Neural cell (in vitro differentiated cells): Measurements from ENCODE around the gene DLGAP4. TPM values are rescaled to one million over a fixed set of nuclear protein-coding genes. Genes with fewer than 3 reads are reported as not detected.

Experiments
- H2AFZ ChIP-seq: fragments of 200-600, 300-800 bp; sonication (generic), shearing (Covaris generic); 2 replicates; pipeline ENCODE4 v1.6.0; 2014; ENCODE audit warnings: low read depth, mild to moderate bottlenecking, antibody characterized with exemption, low read length, moderate library complexity
- H3F3A ChIP-seq: fragments of 200-600 bp; shearing (Covaris generic); 2 replicates; pipeline ENCODE4 v1.6.1; 2016; ENCODE audit warnings: mild to moderate bottlenecking, moderate library complexity, mixed read lengths, antibody characterized with exemption, low read length; ENCODE audit not compliant: insufficient read depth, poor library complexity, severe bottlenecking
- H3K27ac ChIP-seq: fragments of 200-600, 300-800 bp; sonication (generic), shearing (Covaris generic); 2 replicates; pipeline ENCODE4 v1.5.1; 2014; ENCODE audit warnings: mild to moderate bottlenecking, low read length, moderate library complexity
- H3K27me3 ChIP-seq: fragments of 300-800, 200-600 bp; sonication (generic), shearing (Covaris generic); 2 replicates; pipeline ENCODE4 v1.6.0; 2014; ENCODE audit warnings: mild to moderate bottlenecking, low read depth, low read length, moderate library complexity; ENCODE audit not compliant: insufficient read depth
- H3K36me3 ChIP-seq: fragments of 300-800, 200-600 bp; sonication (generic), shearing (Covaris generic); 2 replicates; pipeline ENCODE4 v1.5.1; 2014; ENCODE audit warnings: mild to moderate bottlenecking, antibody characterized with exemption, low read length, moderate library complexity; ENCODE audit not compliant: insufficient read depth
- H3K4me2 ChIP-seq: fragments of 300-800, 200-600 bp; sonication (generic), shearing (Covaris generic); 2 replicates; pipeline ENCODE4 v1.6.0; 2014; ENCODE audit warnings: mild to moderate bottlenecking, low read length
- H3K4me3 ChIP-seq: fragments of 300-800, 200-600 bp; sonication (generic), shearing (Covaris generic); 2 replicates; pipeline ENCODE4 v1.5.1; 2014; ENCODE audit warnings: mild to moderate bottlenecking, low read length, moderate library complexity
- H3K79me2 ChIP-seq: fragments of 200-600 bp; shearing (Covaris generic); replicated peaks from 2 replicates; pipeline ENCODE4 v1.6.0; 2014; ENCODE audit warnings: mild to moderate bottlenecking, low read length, moderate library complexity; ENCODE audit not compliant: insufficient read depth
- H3K9ac ChIP-seq: fragments of 300-800, 200-600 bp; sonication (generic), shearing (Covaris generic); 2 replicates; pipeline ENCODE4 v1.6.1; 2016; ENCODE audit warnings: mild to moderate bottlenecking, low read length, mixed read lengths
- H3K9me2 ChIP-seq: fragments of 200-600 bp; shearing (Covaris generic); 2 replicates; pipeline ENCODE4 v1.6.1; 2016; ENCODE audit warnings: mild to moderate bottlenecking, low read length, mixed read lengths; ENCODE audit not compliant: insufficient read depth
- H3K9me3 ChIP-seq: fragments of 200-600, 300-800 bp; sonication (generic), shearing (Covaris generic); 2 replicates; pipeline ENCODE4 v1.6.1; 2016; ENCODE audit warnings: mild to moderate bottlenecking, mixed run types, low read length, moderate library complexity, mixed read lengths
- H4K20me1 ChIP-seq: fragments of 200-600 bp; shearing (Covaris generic); 2 replicates; pipeline ENCODE4 v1.6.1; 2016; ENCODE audit warnings: mild to moderate bottlenecking, mixed run types; ENCODE audit not compliant: insufficient read depth
- EP300 ChIP-seq: fragments of 450-650 bp; conservative IDR thresholded peaks from 2 replicates; pipeline ENCODE4 v1.6.1; 2014; ENCODE audit warnings: antibody characterized with exemption, mild to moderate bottlenecking, moderate library complexity; ENCODE audit not compliant: poor library complexity, severe bottlenecking
- EZH2 ChIP-seq: fragments of 200-600, 300-800 bp; shearing (Covaris generic), sonication (generic); IDR thresholded peaks from 2 replicates; pipeline ENCODE4 v1.6.1; 2014; ENCODE audit warnings: antibody characterized with exemption, low read length, borderline replicate concordance, mild to moderate bottlenecking; ENCODE audit not compliant: insufficient read depth, poor library complexity, severe bottlenecking
- MXI1 ChIP-seq: fragments of 450-650 bp; conservative IDR thresholded peaks from 2 replicates; pipeline ENCODE4 v1.6.1; 2014; ENCODE audit warnings: antibody characterized with exemption, mild to moderate bottlenecking; ENCODE audit not compliant: poor library complexity, severe bottlenecking
- POLR2AphosphoS5 ChIP-seq: IDR thresholded peaks from 2 replicates; pipeline ENCODE4 v1.6.1; 2012
- RAD21 ChIP-seq: fragments of 450-650 bp; conservative IDR thresholded peaks from 2 replicates; pipeline ENCODE4 v1.6.1; 2014; ENCODE audit warnings: antibody characterized with exemption, mild to moderate bottlenecking, moderate library complexity
- SMC3 ChIP-seq: fragments of 450-650 bp; conservative IDR thresholded peaks from 2 replicates; pipeline ENCODE4 v1.6.1; 2014; ENCODE audit warnings: antibody characterized with exemption, mild to moderate bottlenecking, moderate library complexity; ENCODE audit not compliant: poor library complexity
- TAF1 ChIP-seq: IDR thresholded peaks from 2 replicates; pipeline ENCODE4 v1.6.1; 2012; ENCODE audit warnings: low read depth
- polyA plus RNA-seq: library from polyadenylated mRNA; depleted of rRNA; stranded (reverse); fragments of >200 nt; gene quantifications from 2 replicates; pipeline ENCODE4 v1.2.3, GENCODE V29; 2014
- TF ChIP-seq, protein P1 (sequence below): IDR thresholded peaks from 2 replicates; pipeline ENCODE4 v1.6.1; 2012; ENCODE audit warnings: borderline replicate concordance
- TF ChIP-seq, protein P2 (sequence below): fragments of 450-650 bp; IDR thresholded peaks from 2 replicates; pipeline ENCODE4 v1.5.1; 2014; ENCODE audit warnings: antibody characterized with exemption, mild to moderate bottlenecking, moderate library complexity; ENCODE audit not compliant: poor library complexity, severe bottlenecking

The DLGAP4 gene
- polyA plus RNA-seq, 1 donor from 2014 or later: 31.2 TPM

DNA sequence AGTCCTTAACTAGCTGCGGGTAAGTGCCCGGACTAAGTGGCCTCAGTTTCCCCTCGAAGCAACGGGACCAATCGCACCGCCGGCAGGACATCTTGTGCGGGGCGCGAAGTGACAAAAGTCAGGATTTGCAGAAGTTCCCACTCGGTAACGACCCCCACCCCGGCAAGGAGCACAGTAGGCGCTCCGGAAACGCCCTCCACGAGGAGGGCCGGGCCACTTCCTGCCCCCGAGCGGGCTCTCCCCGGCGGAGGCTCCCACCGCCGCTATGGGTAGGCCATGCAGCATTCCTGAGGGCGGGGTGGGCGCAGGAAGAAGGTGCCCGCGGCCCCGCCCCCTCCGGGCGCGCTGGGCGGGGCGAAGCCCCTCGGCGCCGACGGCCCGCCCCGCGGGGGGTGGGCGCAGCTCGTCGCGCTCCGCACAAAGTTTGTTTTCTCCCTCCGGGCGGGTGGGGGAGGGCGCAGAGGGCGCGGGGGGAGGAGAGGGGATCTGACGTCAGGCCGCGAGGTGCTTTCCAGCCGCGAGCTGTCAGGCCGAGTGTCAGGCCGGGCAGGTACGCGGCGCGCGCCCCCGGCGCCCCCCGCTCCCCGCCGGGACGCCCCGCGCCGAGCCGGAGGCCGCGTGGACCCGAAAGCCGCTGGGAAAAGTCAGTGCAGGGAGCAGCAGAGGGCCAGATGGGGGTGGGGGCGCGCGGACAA lies 267.1 kb downstream of the DLGAP4 start, which contains the start of gene TGIF2:
TSS of gene TGIF2 (plus strand) at position 495 of the 695 bp plus-strand sequence. CDS start 5,178 bp downstream, outside the sequence.
- H3K4me3 ChIP-seq: peak within 1 kb of the TSS; percentile 70
- peak within 1 kb of the TSS; percentile 46 for H3K9ac ChIP-seq
- H4K20me1 ChIP-seq: no peaks in the 10 kb centered on the region
- no peaks in the 10 kb centered on the region for H3K9me3 ChIP-seq
- H3K27ac ChIP-seq: no peak within 1 kb of the TSS
- H2AFZ ChIP-seq: no peak within 1 kb of the TSS
- H3K9me2 ChIP-seq: no peaks in the 10 kb centered on the region
- peaks cover 22% of the 10 kb centered on the region for H3K27me3 ChIP-seq
- H3F3A ChIP-seq: no peaks in the 10 kb centered on the region
- no peaks in the 10 kb centered on the region for H3K36me3 ChIP-seq
- H3K4me2 ChIP-seq: peak within 1 kb of the TSS; percentile 39
- peaks cover 24% of the 10 kb centered on the region for H3K79me2 ChIP-seq
- TF ChIP-seq MXI1 (no peak), EP300 (no peak), TAF1 (no peak), EZH2 (no peak), SMC3 (no peak), POLR2AphosphoS5 (no peak), RAD21 (no peak)
- TF ChIP-seq, protein P1, sequence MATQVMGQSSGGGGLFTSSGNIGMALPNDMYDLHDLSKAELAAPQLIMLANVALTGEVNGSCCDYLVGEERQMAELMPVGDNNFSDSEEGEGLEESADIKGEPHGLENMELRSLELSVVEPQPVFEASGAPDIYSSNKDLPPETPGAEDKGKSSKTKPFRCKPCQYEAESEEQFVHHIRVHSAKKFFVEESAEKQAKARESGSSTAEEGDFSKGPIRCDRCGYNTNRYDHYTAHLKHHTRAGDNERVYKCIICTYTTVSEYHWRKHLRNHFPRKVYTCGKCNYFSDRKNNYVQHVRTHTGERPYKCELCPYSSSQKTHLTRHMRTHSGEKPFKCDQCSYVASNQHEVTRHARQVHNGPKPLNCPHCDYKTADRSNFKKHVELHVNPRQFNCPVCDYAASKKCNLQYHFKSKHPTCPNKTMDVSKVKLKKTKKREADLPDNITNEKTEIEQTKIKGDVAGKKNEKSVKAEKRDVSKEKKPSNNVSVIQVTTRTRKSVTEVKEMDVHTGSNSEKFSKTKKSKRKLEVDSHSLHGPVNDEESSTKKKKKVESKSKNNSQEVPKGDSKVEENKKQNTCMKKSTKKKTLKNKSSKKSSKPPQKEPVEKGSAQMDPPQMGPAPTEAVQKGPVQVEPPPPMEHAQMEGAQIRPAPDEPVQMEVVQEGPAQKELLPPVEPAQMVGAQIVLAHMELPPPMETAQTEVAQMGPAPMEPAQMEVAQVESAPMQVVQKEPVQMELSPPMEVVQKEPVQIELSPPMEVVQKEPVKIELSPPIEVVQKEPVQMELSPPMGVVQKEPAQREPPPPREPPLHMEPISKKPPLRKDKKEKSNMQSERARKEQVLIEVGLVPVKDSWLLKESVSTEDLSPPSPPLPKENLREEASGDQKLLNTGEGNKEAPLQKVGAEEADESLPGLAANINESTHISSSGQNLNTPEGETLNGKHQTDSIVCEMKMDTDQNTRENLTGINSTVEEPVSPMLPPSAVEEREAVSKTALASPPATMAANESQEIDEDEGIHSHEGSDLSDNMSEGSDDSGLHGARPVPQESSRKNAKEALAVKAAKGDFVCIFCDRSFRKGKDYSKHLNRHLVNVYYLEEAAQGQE: no peak
- TF ChIP-seq, protein P2, sequence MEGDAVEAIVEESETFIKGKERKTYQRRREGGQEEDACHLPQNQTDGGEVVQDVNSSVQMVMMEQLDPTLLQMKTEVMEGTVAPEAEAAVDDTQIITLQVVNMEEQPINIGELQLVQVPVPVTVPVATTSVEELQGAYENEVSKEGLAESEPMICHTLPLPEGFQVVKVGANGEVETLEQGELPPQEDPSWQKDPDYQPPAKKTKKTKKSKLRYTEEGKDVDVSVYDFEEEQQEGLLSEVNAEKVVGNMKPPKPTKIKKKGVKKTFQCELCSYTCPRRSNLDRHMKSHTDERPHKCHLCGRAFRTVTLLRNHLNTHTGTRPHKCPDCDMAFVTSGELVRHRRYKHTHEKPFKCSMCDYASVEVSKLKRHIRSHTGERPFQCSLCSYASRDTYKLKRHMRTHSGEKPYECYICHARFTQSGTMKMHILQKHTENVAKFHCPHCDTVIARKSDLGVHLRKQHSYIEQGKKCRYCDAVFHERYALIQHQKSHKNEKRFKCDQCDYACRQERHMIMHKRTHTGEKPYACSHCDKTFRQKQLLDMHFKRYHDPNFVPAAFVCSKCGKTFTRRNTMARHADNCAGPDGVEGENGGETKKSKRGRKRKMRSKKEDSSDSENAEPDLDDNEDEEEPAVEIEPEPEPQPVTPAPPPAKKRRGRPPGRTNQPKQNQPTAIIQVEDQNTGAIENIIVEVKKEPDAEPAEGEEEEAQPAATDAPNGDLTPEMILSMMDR: no peak

DNA sequence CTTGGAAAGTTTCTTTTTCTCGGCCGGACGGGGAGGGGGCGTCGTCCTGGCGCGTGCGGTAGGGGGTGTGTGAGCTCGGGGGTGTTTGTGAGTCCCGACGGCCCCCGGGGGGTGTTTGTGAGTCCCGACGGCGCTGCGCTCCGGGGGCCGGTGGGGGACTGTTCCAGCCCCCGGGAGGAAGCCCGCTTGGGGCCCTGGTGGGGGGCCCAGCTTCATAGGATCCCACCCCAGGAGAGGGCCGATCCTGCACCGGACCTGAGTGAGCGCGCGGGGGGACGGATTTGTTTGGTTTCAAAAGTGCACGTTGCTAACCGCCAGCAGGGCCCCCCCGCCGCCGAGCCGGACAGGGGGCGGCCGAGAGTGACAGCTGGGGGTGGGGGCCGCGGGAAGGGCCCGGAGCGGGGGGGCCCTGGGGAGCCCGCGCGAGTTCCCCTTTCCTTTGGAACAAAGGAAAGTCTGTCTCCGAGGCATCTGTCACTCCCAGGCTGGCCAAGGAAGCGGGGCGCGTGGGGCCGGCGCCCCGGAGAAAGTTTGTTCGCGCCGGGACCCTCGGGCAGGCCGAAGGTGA lies 267.7 kb downstream of the DLGAP4 start:
- peak overlapping the region; percentile 46 for H3K9ac ChIP-seq
- H3K79me2 ChIP-seq: peaks cover 24% of the 10 kb centered on the region
- no peaks in the 10 kb centered on the region for H4K20me1 ChIP-seq
- peaks cover 22% of the 10 kb centered on the region for H3K27me3 ChIP-seq
- H2AFZ ChIP-seq: no peak overlapping the region
- H3K27ac ChIP-seq: no peak overlapping the region
- H3K36me3 ChIP-seq: no peaks in the 10 kb centered on the region
- H3K4me3 ChIP-seq: peak overlapping the region; percentile 70
- H3K9me3 ChIP-seq: no peaks in the 10 kb centered on the region
- no peaks in the 10 kb centered on the region for H3F3A ChIP-seq
- H3K9me2 ChIP-seq: no peaks in the 10 kb centered on the region
- TF ChIP-seq MXI1 (no peak), SMC3 (no peak), EZH2 (no peak), POLR2AphosphoS5 (no peak), EP300 (no peak), RAD21 (no peak), TAF1 (no peak)
- TF ChIP-seq, protein P2: no peak
- TF ChIP-seq, protein P1: no peak
- peak overlapping the region; percentile 39 for H3K4me2 ChIP-seq
